Neural cell (in vitro differentiated cells): ENCODE data around the gene KRT85. TPM values are rescaled to one million over a fixed set of nuclear protein-coding genes. Genes with fewer than 3 reads are reported as not detected.

Source experiments
- H2AFZ ChIP-seq: fragments of 200-600, 300-800 bp; sonication (generic), shearing (Covaris generic); 2 replicates; pipeline ENCODE4 v1.6.0; 2014; ENCODE audit warnings: low read depth, mild to moderate bottlenecking, antibody characterized with exemption, low read length, moderate library complexity
- H3F3A ChIP-seq: fragments of 200-600 bp; shearing (Covaris generic); 2 replicates; pipeline ENCODE4 v1.6.1; 2016; ENCODE audit warnings: mild to moderate bottlenecking, moderate library complexity, mixed read lengths, antibody characterized with exemption, low read length; ENCODE audit not compliant: insufficient read depth, poor library complexity, severe bottlenecking
- H3K27ac ChIP-seq: fragments of 200-600, 300-800 bp; sonication (generic), shearing (Covaris generic); 2 replicates; pipeline ENCODE4 v1.5.1; 2014; ENCODE audit warnings: mild to moderate bottlenecking, low read length, moderate library complexity
- H3K27me3 ChIP-seq: fragments of 300-800, 200-600 bp; sonication (generic), shearing (Covaris generic); 2 replicates; pipeline ENCODE4 v1.6.0; 2014; ENCODE audit warnings: mild to moderate bottlenecking, low read depth, low read length, moderate library complexity; ENCODE audit not compliant: insufficient read depth
- H3K36me3 ChIP-seq: fragments of 300-800, 200-600 bp; sonication (generic), shearing (Covaris generic); 2 replicates; pipeline ENCODE4 v1.5.1; 2014; ENCODE audit warnings: mild to moderate bottlenecking, antibody characterized with exemption, low read length, moderate library complexity; ENCODE audit not compliant: insufficient read depth
- H3K4me2 ChIP-seq: fragments of 300-800, 200-600 bp; sonication (generic), shearing (Covaris generic); 2 replicates; pipeline ENCODE4 v1.6.0; 2014; ENCODE audit warnings: mild to moderate bottlenecking, low read length
- H3K4me3 ChIP-seq: fragments of 300-800, 200-600 bp; sonication (generic), shearing (Covaris generic); 2 replicates; pipeline ENCODE4 v1.5.1; 2014; ENCODE audit warnings: mild to moderate bottlenecking, low read length, moderate library complexity
- H3K79me2 ChIP-seq: fragments of 200-600 bp; shearing (Covaris generic); replicated peaks from 2 replicates; pipeline ENCODE4 v1.6.0; 2014; ENCODE audit warnings: mild to moderate bottlenecking, low read length, moderate library complexity; ENCODE audit not compliant: insufficient read depth
- H3K9ac ChIP-seq: fragments of 300-800, 200-600 bp; sonication (generic), shearing (Covaris generic); 2 replicates; pipeline ENCODE4 v1.6.1; 2016; ENCODE audit warnings: mild to moderate bottlenecking, low read length, mixed read lengths
- H3K9me2 ChIP-seq: fragments of 200-600 bp; shearing (Covaris generic); 2 replicates; pipeline ENCODE4 v1.6.1; 2016; ENCODE audit warnings: mild to moderate bottlenecking, low read length, mixed read lengths; ENCODE audit not compliant: insufficient read depth
- H3K9me3 ChIP-seq: fragments of 200-600, 300-800 bp; sonication (generic), shearing (Covaris generic); 2 replicates; pipeline ENCODE4 v1.6.1; 2016; ENCODE audit warnings: mild to moderate bottlenecking, mixed run types, low read length, moderate library complexity, mixed read lengths
- H4K20me1 ChIP-seq: fragments of 200-600 bp; shearing (Covaris generic); 2 replicates; pipeline ENCODE4 v1.6.1; 2016; ENCODE audit warnings: mild to moderate bottlenecking, mixed run types; ENCODE audit not compliant: insufficient read depth
- EP300 ChIP-seq: fragments of 450-650 bp; conservative IDR thresholded peaks from 2 replicates; pipeline ENCODE4 v1.6.1; 2014; ENCODE audit warnings: antibody characterized with exemption, mild to moderate bottlenecking, moderate library complexity; ENCODE audit not compliant: poor library complexity, severe bottlenecking
- EZH2 ChIP-seq: fragments of 200-600, 300-800 bp; shearing (Covaris generic), sonication (generic); IDR thresholded peaks from 2 replicates; pipeline ENCODE4 v1.6.1; 2014; ENCODE audit warnings: antibody characterized with exemption, low read length, borderline replicate concordance, mild to moderate bottlenecking; ENCODE audit not compliant: insufficient read depth, poor library complexity, severe bottlenecking
- MXI1 ChIP-seq: fragments of 450-650 bp; conservative IDR thresholded peaks from 2 replicates; pipeline ENCODE4 v1.6.1; 2014; ENCODE audit warnings: antibody characterized with exemption, mild to moderate bottlenecking; ENCODE audit not compliant: poor library complexity, severe bottlenecking
- POLR2AphosphoS5 ChIP-seq: IDR thresholded peaks from 2 replicates; pipeline ENCODE4 v1.6.1; 2012
- RAD21 ChIP-seq: fragments of 450-650 bp; conservative IDR thresholded peaks from 2 replicates; pipeline ENCODE4 v1.6.1; 2014; ENCODE audit warnings: antibody characterized with exemption, mild to moderate bottlenecking, moderate library complexity
- SMC3 ChIP-seq: fragments of 450-650 bp; conservative IDR thresholded peaks from 2 replicates; pipeline ENCODE4 v1.6.1; 2014; ENCODE audit warnings: antibody characterized with exemption, mild to moderate bottlenecking, moderate library complexity; ENCODE audit not compliant: poor library complexity
- TAF1 ChIP-seq: IDR thresholded peaks from 2 replicates; pipeline ENCODE4 v1.6.1; 2012; ENCODE audit warnings: low read depth
- polyA plus RNA-seq: library from polyadenylated mRNA; depleted of rRNA; stranded (reverse); fragments of >200 nt; gene quantifications from 2 replicates; pipeline ENCODE4 v1.2.3, GENCODE V29; 2014
- TF ChIP-seq, protein P1 (sequence below): IDR thresholded peaks from 2 replicates; pipeline ENCODE4 v1.6.1; 2012; ENCODE audit warnings: borderline replicate concordance
- TF ChIP-seq, protein P2 (sequence below): fragments of 450-650 bp; IDR thresholded peaks from 2 replicates; pipeline ENCODE4 v1.5.1; 2014; ENCODE audit warnings: antibody characterized with exemption, mild to moderate bottlenecking, moderate library complexity; ENCODE audit not compliant: poor library complexity, severe bottlenecking

KRT85 gene
- polyA plus RNA-seq, 1 donor from 2014 or later, result not detected

DNA sequence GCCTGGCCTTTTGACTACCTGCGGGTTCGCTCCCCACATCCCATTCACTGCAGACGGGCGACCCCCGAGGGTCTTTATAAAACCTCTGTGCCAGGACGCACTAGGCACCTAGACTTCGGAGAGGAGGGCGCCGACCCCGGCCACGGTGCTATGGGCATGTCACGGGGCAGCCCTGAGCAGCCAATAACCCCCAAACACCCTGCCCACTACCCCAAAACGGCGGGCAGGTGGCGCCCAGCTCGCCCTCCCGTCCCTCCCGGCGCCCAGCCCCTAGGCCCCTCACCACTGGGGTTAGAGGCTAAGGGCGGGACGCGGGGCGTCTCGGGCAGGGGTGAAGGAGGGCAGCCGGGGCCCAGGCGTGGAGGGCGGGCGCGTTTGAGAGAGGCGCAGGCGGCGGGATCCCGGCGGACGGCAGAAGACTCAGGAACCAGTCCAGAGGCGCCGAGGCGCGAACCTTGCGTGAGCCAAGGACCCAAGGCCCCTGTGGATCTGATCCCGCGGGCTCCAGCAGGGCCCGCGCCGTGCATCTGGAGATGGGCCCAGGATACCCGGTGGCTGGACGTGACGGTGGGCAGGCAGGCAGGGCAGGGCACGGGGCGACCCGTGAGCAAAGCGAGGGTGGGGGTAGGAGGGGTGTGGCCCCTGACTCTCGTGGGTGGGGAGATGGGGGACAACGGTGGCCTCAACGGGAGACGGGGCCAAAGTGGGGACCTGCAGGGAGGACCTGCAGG, 11.1 kb downstream of the KRT85 start (continued):
- TF ChIP-seq POLR2AphosphoS5 (no peak), TAF1 (no peak), SMC3 (no peak)

DNA sequence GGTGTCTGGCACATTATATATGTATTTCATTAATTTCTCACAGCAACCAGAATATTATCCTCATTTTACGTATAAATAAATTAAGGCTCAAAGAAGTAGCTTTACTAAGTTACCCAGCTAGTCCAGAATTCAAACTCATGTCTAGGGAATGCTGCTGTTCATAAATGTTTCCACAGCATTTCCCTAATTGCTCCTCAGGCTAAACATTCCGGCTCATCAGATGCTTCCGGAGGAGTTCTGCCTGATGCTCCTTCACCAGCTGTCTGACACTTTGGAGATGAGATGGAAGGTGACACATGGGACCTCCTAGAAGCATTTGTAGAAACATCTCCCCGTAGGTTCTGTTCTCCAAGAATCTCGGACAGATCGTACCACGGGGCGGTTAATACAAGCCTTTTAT, 12.1 kb downstream of the KRT85 start:
- no peaks in the 10 kb centered on the region for H3F3A ChIP-seq
- H2AFZ ChIP-seq, result no peak overlapping the region
- no peaks in the 10 kb centered on the region for H4K20me1 ChIP-seq
- H3K4me3 ChIP-seq, result no peak overlapping the region
- H3K9ac ChIP-seq, result no peak overlapping the region
- no peaks in the 10 kb centered on the region for H3K9me3 ChIP-seq
- H3K4me2 ChIP-seq, result no peak overlapping the region
- no peaks in the 10 kb centered on the region for H3K79me2 ChIP-seq
- TF ChIP-seq, protein P1, sequence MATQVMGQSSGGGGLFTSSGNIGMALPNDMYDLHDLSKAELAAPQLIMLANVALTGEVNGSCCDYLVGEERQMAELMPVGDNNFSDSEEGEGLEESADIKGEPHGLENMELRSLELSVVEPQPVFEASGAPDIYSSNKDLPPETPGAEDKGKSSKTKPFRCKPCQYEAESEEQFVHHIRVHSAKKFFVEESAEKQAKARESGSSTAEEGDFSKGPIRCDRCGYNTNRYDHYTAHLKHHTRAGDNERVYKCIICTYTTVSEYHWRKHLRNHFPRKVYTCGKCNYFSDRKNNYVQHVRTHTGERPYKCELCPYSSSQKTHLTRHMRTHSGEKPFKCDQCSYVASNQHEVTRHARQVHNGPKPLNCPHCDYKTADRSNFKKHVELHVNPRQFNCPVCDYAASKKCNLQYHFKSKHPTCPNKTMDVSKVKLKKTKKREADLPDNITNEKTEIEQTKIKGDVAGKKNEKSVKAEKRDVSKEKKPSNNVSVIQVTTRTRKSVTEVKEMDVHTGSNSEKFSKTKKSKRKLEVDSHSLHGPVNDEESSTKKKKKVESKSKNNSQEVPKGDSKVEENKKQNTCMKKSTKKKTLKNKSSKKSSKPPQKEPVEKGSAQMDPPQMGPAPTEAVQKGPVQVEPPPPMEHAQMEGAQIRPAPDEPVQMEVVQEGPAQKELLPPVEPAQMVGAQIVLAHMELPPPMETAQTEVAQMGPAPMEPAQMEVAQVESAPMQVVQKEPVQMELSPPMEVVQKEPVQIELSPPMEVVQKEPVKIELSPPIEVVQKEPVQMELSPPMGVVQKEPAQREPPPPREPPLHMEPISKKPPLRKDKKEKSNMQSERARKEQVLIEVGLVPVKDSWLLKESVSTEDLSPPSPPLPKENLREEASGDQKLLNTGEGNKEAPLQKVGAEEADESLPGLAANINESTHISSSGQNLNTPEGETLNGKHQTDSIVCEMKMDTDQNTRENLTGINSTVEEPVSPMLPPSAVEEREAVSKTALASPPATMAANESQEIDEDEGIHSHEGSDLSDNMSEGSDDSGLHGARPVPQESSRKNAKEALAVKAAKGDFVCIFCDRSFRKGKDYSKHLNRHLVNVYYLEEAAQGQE, result no peak
- no peak for TF ChIP-seq POLR2AphosphoS5
- no peak for TF ChIP-seq TAF1
- no peak for TF ChIP-seq MXI1
- no peak for TF ChIP-seq EZH2
- TF ChIP-seq, protein P2, sequence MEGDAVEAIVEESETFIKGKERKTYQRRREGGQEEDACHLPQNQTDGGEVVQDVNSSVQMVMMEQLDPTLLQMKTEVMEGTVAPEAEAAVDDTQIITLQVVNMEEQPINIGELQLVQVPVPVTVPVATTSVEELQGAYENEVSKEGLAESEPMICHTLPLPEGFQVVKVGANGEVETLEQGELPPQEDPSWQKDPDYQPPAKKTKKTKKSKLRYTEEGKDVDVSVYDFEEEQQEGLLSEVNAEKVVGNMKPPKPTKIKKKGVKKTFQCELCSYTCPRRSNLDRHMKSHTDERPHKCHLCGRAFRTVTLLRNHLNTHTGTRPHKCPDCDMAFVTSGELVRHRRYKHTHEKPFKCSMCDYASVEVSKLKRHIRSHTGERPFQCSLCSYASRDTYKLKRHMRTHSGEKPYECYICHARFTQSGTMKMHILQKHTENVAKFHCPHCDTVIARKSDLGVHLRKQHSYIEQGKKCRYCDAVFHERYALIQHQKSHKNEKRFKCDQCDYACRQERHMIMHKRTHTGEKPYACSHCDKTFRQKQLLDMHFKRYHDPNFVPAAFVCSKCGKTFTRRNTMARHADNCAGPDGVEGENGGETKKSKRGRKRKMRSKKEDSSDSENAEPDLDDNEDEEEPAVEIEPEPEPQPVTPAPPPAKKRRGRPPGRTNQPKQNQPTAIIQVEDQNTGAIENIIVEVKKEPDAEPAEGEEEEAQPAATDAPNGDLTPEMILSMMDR, result no peak
- TF ChIP-seq RAD21, result no peak
- no peak for TF ChIP-seq EP300
- no peak for TF ChIP-seq SMC3
- H3K36me3 ChIP-seq, result no peaks in the 10 kb centered on the region
- no peaks in the 10 kb centered on the region for H3K27me3 ChIP-seq
- H3K27ac ChIP-seq, result no peak overlapping the region
- H3K9me2 ChIP-seq, result no peaks in the 10 kb centered on the region

DNA sequence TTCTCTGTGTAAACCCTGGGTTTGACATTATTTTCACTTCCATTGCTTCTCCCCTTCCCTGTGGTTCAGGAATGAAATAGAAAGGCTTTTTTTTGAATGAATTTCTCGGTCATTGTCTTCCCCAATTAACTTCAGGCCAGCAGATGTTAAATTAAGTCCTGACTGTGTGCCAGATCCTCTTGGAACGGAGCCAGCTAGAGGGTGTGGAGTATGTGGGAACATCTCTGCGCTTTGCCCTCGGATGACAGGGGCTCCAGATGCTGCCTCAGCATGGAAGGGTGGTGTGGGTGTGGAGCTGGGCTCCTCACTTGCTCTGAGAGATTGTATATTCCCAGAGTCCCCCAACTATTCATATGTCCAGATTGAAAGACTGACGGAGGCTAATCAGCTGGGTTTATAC, 13.1 kb downstream of the KRT85 start:
- no peaks in the 10 kb centered on the region for H3F3A ChIP-seq

More for the DNA sequence above, 13.1 kb downstream of the KRT85 start:
- H3K27ac ChIP-seq, result no peak overlapping the region
- no peak overlapping the region for H3K9ac ChIP-seq
- H3K4me2 ChIP-seq, result no peak overlapping the region
- no peaks in the 10 kb centered on the region for H3K79me2 ChIP-seq
- H3K27me3 ChIP-seq, result no peaks in the 10 kb centered on the region
- H3K9me3 ChIP-seq, result no peaks in the 10 kb centered on the region
- H3K9me2 ChIP-seq, result no peaks in the 10 kb centered on the region
- no peak for TF ChIP-seq EZH2
- H3K4me3 ChIP-seq, result no peak overlapping the region
- no peaks in the 10 kb centered on the region for H3K36me3 ChIP-seq
- no peaks in the 10 kb centered on the region for H4K20me1 ChIP-seq
- H2AFZ ChIP-seq, result no peak overlapping the region
